DMS153 treated with DMSO at 0.1 percent for 48 hours (cell line): ENCODE results near the gene NAV3.

ENCODE experiments used
- DNase-seq: peaks from one replicate; lab custom pipeline; 2025; ENCODE audit not compliant: unreplicated experiment; lab: John Stamatoyannopoulos, UW

The NAV3 gene

DNA sequence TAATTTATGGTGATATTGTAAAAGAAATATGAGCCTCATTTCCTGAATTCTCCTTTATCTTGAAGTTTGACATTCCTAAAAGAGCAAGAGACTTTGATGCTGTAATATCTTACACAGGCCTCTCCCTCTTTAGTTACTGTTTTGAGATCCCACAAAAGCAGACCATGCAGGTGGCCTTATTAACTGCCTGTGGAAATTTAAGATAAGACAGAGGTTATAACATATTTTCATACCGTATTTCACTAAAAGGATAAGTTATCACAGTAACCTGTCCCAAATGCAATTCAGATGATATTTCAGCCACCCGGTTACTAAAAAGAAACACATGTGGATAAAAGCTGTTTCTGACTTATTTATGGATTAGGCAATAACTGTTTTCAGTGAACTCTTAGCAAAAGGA lies 150.1 kb downstream of the NAV3 start:
- no peak for DNase-seq

GRCh38 chr12:77983859-77984258 lies 153.2 kb downstream of the NAV3 start:
- DNase-seq, result no peak

DNA sequence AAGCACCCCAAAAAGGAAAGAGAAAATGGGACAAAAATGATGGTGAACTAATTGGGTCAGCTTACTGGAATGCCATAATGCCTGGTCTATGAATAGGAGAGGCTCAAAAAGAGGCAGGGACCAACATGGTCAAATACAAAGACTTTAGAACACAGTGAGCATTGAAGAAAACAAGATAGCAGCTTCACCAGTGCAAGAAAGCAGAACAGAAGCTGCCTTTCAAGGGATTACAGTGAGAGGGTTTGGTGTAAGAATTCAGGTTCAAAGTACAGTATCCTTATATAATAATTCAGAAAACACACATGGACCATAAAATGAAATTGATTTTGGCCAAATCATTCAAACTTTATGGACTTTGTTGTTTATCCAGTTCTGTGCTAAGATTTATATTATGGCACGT lies 162.1 kb downstream of the NAV3 start:
- no peak for DNase-seq

GRCh38 chr12:77993658-77994057 lies 163.0 kb downstream of the NAV3 start:
- no peak for DNase-seq

DNA sequence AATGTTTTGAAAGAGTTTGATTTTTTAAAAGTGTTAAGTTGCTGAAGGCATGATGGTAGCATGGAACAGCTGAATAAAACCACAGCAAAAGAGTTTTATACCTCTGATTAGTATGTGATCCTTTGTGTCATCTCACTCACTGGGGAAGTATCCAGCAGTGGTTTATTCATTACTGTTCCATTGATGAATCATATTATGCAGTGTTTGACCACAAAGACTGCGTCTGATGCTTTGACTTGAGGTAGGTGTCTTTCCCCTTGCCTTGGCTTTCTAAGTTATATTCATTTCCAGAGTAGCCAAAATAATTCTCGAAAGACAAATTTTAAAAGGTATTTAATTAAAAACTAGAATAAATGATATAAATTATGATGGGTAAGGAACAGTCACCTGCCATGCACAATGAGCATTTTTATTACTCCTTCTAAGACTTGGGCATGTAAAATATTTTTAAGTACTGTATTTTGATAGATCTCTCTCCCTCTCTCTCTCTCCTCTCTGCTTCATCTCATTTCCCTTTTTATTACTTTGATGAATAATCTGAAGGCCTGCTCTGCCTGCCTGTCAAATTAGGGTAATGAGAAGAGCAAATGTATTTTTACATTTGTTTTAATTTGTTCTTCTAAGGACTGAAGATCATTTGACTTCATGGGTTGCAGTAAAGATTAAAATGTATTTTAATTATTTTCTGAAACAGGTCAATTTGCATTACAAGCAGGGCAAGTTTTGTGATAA lies 164.9 kb downstream of the NAV3 start:
- no peak for DNase-seq

GRCh38 chr12:77996670-77997069 lies 166.0 kb downstream of the NAV3 start:
- DNase-seq, result no peak

DNA sequence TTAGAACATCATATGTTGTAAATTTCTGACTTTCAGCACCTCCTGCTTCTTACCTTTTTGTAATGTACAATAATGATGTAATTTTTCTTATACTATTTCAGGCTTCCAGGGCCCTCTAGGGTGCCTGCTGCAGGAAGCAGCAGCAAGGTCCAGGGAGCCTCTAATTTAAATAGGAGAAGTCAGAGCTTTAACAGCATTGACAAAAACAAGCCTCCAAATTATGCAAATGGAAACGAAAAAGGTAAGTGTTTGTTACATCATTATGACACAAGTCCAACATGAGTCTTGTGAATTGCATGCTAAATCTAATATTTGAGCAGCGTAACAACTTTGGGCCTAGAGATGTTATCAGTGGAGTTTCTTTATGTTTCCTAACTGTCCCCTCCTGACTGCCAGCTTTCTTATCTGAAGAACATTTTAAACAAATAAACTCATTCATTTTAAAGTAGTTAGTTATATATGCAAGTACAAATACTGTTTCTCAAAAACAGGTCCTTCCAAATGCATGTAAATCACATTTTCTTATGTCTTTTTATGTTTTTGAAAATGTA lies 167.6 kb downstream of the NAV3 start:
- DNase-seq, result peak; percentile 16

DNA sequence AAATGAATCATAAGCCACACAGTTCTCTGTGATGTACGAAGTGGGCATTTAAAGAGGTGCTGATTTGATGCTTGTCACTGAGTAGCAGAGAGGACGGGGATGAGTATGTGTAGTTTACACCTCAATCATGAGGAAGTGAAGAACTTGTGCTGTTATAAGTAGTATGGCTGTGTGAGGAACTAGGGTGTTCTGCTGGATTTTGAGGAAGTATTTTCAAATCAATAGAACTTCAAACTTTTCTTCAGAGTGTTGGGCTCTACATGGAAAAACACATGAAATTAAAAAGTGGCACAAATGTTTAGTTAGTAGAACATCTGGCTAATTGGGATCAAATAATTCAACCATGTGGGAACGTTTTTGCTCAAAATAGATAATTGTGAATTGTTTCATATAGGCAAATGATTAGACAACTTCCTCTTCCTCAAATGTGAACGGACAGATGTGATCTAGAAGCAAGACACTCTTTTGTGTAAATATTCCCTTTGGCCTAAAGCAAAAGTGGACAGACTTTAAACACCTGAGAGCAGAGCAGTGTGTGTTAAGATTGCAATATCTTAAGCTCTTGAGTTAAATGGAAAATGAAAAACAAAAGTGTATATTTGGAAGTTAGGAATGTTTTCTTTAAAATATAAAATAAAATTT lies 168.5 kb downstream of the NAV3 start:
- DNase-seq, result no peak

DNA sequence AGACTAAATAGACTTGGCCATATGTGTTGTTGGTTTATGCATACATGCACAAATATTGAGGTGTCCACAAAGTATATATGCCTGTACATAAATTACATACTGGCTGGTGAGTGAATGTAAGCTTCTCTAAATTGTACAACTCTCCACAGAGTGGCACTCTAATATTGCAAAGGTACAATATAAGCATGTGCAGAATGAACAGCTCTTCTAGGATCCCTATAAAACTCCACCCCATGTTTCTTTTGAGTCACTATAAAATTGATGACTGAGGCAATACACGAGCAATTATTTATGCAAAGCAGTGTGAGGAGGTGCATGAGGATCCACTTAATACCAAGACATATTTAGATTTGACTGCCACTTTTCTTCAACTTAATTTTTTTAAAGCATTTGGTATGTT lies 172.2 kb downstream of the NAV3 start:
- peak; percentile 19 for DNase-seq

- DNase-seq, result no peak
These were observed 173.8 kb downstream of the NAV3 start for GRCh38 chr12:78004249-78005093.

- no peak for DNase-seq
These were observed 174.4 kb downstream of the NAV3 start for GRCh38 chr12:78005094-78005492.

- DNase-seq, result no peak
These were observed 176.5 kb downstream of the NAV3 start for GRCh38 chr12:78007173-78007572.

GRCh38 chr12:78009031-78009430 lies 178.3 kb downstream of the NAV3 start:
- no peak for DNase-seq

DNA sequence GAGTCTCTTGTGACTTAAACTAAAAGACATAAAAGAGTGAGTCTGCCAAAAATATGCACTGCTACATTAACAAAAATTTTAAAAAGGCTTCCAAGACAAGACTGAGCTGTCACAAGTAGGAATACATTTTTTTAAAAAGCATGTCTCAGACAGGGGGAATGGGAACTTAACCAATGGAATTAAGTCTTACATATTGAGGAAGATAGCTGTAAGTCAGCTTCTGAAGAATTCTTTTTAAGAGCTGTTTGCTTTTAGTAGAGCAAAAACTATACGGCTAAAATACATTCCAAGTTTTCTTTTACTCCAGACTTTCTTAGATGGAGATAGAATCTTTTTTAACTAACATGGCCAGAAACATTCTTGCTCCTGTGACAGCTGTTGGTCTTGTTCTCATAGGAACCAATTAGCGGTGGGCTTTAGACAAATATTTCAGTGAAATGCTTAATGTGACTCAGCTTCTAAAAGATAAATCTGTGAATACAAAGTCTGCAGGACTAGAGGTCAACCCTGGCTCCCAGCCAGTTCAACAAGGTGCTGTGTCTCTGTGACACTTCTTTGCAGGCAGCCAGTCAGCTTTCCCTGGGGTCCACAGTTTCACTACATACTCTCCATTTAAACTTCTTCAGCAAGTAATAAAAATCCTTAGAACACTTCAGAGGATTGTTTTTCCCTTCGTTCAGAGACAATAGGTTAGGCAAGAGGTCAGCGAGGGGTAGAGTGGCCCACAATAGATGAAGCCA lies 187.6 kb downstream of the NAV3 start:
- DNase-seq, result no peak

- DNase-seq, result no peak
These were observed 188.2 kb downstream of the NAV3 start for GRCh38 chr12:78018939-78019338.

DNA sequence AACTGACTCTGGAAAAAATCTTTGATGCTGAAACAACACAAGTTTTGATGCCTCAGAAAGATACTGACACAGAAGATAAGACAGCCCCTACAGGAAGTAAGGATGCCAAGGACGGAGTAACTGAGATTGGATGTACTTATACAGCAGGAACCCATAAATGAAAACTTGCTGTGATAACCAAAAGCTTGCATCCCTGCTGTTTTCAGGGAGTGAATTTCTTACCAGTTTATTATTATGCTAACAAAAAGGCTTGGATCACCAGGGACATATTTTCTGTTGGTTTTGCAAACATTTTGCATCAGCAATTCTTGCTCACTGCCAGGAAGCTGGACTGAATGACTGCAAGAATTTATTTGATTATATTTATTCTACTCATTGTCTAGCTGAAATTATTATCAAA lies 197.7 kb downstream of the NAV3 start:
- DNase-seq, result no peak

- DNase-seq, result no peak
These were observed 203.3 kb downstream of the NAV3 start for GRCh38 chr12:78034025-78034424.

- DNase-seq, result peak; percentile 48
These were observed 205.4 kb downstream of the NAV3 start for GRCh38 chr12:78035901-78036606.

DNA sequence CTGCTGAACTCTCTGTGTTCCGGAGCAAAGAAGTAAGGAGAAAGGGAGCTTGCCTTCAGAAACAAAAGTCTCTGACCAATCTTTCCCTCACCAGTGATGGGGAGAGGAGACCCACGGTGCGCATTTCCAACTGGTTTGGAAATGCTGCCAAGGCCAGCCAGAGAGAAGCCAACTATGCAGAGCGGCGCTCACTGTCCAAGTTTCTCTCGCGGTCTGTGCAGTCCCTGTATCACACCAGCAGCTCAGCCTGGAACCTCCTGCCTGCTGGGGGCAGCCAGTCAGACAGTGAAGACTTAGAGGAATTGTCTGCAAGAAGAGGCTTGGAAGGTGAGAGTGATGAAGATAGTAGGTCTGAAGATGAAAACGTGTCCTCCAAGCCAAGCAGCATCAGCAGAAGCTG lies 206.2 kb downstream of the NAV3 start:
- no peak for DNase-seq

DNA sequence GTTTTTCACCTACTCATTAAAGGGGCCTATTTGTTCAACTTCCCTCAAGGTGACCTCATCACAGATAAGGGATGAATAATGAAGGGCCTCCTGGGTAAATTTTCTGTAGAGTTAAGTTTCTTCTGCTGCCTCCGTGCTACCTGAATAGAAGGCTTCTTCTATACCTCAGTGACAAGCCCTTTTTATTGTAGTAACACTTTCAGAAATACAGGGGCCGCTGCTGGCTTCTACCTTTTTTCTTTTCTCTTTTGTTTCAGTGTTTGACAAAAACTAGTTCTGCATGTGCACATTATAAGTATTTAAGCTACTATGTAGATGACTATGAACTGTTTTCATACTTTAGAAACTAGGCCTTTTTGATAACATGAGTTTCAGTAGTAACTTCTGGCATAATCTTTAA lies 207.0 kb downstream of the NAV3 start:
- no peak for DNase-seq
